HL-60 (cell line): ENCODE results near the gene CFAP74.

Experiments
- CTCF ChIP-seq: IDR thresholded peaks from one replicate; pipeline ENCODE4 v1.5.1; 2011; ENCODE audit warnings: low read length, control low read depth, inconsistent platforms; ENCODE audit not compliant: insufficient read depth
- GABPA ChIP-seq: IDR thresholded peaks from 2 replicates; pipeline ENCODE4 v1.6.1; 2012; ENCODE audit warnings: low read depth
- POLR2AphosphoS5 ChIP-seq: IDR thresholded peaks from 2 replicates; pipeline ENCODE4 v1.6.1; 2012; ENCODE audit warnings: low read depth
- REST ChIP-seq: IDR thresholded peaks from 2 replicates; pipeline ENCODE4 v1.6.1; 2012; ENCODE audit warnings: low read depth; ENCODE audit not compliant: insufficient replicate concordance
- SPI1 ChIP-seq: IDR thresholded peaks from 2 replicates; pipeline ENCODE4 v1.6.1; 2012; ENCODE audit warnings: low read depth, mild to moderate bottlenecking, borderline replicate concordance

- TF ChIP-seq CTCF (no peak), REST (no peak), POLR2AphosphoS5 (no peak), GABPA (no peak), SPI1 (no peak)
These were observed 19.6 kb upstream of the CFAP74 start for GRCh38 chr1:2023187-2023586.
